HG02970 (cell line): Measurements from ENCODE around the gene MSRB3.

ENCODE experiments used
- ATAC-seq: cut with Tn5 transposase; IDR thresholded peaks from one replicate; pipeline ENCODE4 v1.9.1; 2021; ENCODE audit warnings: mild to moderate bottlenecking, moderate library complexity, moderate number of reproducible peaks; ENCODE audit not compliant: unreplicated experiment, low FRiP score

Gene MSRB3

GRCh38 chr12:65278576-65279368 lies at the start of gene MSRB3:
MSRB3 (plus strand) TSS chr12:65278683; CDS start chr12:65308580, 29,897 bp downstream.
- peak; percentile 69 for ATAC-seq

GRCh38 chr12:65229441-65229840 lies 49.0 kb upstream of the MSRB3 start:
- ATAC-seq = no peak

GRCh38 chr12:65232476-65233077 lies 45.9 kb upstream of the MSRB3 start:
- ATAC-seq = no peak

- no peak for ATAC-seq
Measured at GRCh38 chr12:65237153-65237552, 41.3 kb upstream of the MSRB3 start.

GRCh38 chr12:65238609-65239008 lies 39.9 kb upstream of the MSRB3 start:
- ATAC-seq = no peak

- no peak for ATAC-seq
Measured at GRCh38 chr12:65248656-65249633, 29.5 kb upstream of the MSRB3 start.

- no peak for ATAC-seq
Measured at GRCh38 chr12:65252515-65252914, 26.0 kb upstream of the MSRB3 start.

GRCh38 chr12:65257986-65258385 lies 20.5 kb upstream of the MSRB3 start:
- ATAC-seq = no peak

GRCh38 chr12:65259501-65259900 lies 19.0 kb upstream of the MSRB3 start:
- no peak for ATAC-seq

- ATAC-seq = no peak
Measured at GRCh38 chr12:65263777-65264176, 14.7 kb upstream of the MSRB3 start.

- no peak for ATAC-seq
Measured at GRCh38 chr12:65266408-65266807, 12.1 kb upstream of the MSRB3 start.

GRCh38 chr12:65269603-65270002 lies 8.9 kb upstream of the MSRB3 start:
- no peak for ATAC-seq

GRCh38 chr12:65274602-65275272 lies 3.7 kb upstream of the MSRB3 start:
- no peak for ATAC-seq

GRCh38 chr12:65275627-65276026 lies 2.9 kb upstream of the MSRB3 start:
- ATAC-seq = no peak

- ATAC-seq = no peak
Measured at GRCh38 chr12:65276916-65277530, 1.5 kb upstream of the MSRB3 start.

GRCh38 chr12:65277994-65278575 lies 398 bp upstream of the MSRB3 start:
- ATAC-seq = no peak

GRCh38 chr12:65279369-65280112 lies 1.1 kb downstream of the MSRB3 start:
- no peak for ATAC-seq

- no peak for ATAC-seq
Measured at GRCh38 chr12:65280306-65280705, 1.8 kb downstream of the MSRB3 start.

- no peak for ATAC-seq
Measured at GRCh38 chr12:65282840-65283239, 4.4 kb downstream of the MSRB3 start.
